ENCODE data around the gene IL1F10. TPM values are rescaled to one million over a fixed set of nuclear protein-coding genes. Genes with fewer than 3 reads are reported as not detected.

The IL1F10 gene
- total and polyA plus RNA-seq, 2 of the 8 experiments (the other 6 are each of a cell fraction or from before 2014, with no cell fraction given) = not detected

DNA sequence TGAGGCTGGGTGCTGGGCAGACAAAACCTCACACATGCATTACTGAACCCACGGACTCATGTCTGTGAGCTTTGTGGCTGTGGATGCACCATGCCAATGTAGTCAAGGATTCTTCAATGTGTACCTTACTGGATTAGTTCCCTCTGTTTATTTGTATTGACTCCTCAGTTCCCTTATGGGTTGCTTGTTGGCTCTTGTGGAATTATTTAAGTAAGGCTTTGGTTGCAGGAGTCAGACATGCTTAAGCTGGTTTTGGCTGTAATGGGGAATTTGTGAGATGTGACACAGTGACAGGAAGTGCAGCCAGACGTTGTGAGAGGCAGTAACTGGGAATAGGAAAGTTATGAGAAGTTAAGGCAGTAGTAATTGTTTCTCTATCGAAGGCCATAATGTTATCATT lies 46.0 kb downstream of the IL1F10 start (continued):
- no peak for TF ChIP-seq CHD7 (IDR thresholded peaks at IDR 0.05; ENCODE audit: insufficient replicate concordance, low read length)
- TF ChIP-seq USF2 (IDR thresholded peaks at IDR 0.05; ENCODE audit: low read length) = no peak
